Measurements from ENCODE around the gene PTBP1. TPM values are rescaled to one million over a fixed set of nuclear protein-coding genes. Genes with fewer than 3 reads are reported as not detected.
"Not testable (repeated sequence)": the region's sequence is repeated elsewhere in the genome, so short reads cannot be mapped to it uniquely, and the experiment has no call there.

The PTBP1 gene
- total RNA-seq, 2 donors from 2014 or later: 49.4 to 73.9 TPM

DNA sequence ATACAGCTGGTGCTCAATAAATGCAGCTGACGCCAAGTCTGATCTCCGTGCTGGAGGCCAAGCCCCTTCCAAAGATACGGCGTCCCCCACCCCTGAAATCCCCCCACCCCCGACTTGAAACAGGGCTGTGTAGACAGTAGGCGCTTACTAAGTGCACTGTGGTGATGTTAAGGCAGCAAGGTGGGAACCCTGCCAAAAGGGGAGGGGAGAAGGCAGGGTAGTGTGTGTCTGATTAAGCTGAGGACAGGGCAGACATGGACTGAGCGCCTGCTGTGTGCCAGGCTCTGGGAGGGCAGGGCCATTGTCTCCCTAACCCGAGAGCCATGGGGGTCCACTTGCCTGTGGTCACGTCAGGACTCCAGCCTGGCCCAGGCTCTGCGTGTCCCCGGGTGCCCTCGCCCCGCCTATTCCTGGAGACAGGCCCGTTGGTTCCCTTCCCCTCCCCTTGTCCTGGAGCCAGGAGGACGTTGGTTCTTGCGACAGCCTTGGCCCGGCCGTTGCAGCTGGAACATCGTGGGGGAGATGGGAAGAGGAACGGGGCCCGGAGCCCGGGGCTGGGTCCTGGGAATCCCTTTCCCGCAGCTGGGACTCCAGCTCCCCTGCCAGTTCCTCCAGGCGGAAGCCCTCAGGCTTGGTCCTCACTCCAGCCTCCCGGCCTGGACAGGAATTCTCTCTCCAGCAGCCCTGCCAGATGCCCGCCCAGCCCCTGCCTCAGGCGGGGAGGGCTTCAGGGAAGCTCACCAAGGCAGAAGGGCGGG, 53.1 kb downstream of the PTBP1 start:
- Histone ChIP-seq H3K9me3 (no peaks in the 10 kb centered on the region), H3K27me3 (peaks cover 0 to 5% of the 10 kb centered on the region in 2 donors), H3K4me1 (peaks cover 0 to 23% of the 10 kb centered on the region in 2 donors), H3K4me3 (peak overlapping the region in 1 of 2 donors; percentile 21), H3K36me3 (no peaks in the 10 kb centered on the region), H3K27ac (peak overlapping the region; percentile 68 to 84)
- TF ChIP-seq, protein P1, sequence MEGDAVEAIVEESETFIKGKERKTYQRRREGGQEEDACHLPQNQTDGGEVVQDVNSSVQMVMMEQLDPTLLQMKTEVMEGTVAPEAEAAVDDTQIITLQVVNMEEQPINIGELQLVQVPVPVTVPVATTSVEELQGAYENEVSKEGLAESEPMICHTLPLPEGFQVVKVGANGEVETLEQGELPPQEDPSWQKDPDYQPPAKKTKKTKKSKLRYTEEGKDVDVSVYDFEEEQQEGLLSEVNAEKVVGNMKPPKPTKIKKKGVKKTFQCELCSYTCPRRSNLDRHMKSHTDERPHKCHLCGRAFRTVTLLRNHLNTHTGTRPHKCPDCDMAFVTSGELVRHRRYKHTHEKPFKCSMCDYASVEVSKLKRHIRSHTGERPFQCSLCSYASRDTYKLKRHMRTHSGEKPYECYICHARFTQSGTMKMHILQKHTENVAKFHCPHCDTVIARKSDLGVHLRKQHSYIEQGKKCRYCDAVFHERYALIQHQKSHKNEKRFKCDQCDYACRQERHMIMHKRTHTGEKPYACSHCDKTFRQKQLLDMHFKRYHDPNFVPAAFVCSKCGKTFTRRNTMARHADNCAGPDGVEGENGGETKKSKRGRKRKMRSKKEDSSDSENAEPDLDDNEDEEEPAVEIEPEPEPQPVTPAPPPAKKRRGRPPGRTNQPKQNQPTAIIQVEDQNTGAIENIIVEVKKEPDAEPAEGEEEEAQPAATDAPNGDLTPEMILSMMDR (IDR thresholded peaks at IDR 0.05): no peak
- DNase-seq (ENCODE audit: low spot score): peak; percentile 95

DNA sequence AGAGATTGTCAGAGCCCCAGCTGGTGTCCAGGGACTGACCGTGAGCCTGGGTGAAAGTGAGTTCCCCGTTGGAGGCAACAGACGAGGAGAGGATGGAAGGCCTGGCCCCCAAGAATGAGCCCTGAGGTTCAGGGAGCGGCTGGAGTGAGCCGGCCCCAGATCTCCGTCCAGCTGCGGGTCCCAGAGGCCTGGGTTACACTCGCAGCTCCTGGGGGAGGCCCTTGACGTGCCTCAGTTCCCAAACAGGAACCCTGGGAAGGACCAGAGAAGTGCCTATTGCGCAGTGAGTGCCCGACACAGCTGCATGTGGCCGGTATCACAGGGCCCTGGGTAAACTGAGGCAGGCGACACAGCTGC, 53.7 kb downstream of the PTBP1 start:
- Histone ChIP-seq H3K4me3 (peak overlapping the region in 1 of 2 donors; percentile 21), H3K9me3 (no peaks in the 10 kb centered on the region), H3K4me1 (peaks cover 0 to 23% of the 10 kb centered on the region in 2 donors), H3K36me3 (no peaks in the 10 kb centered on the region), H3K27me3 (peaks cover 0 to 5% of the 10 kb centered on the region in 2 donors), H3K27ac (peak overlapping the region; percentile 68 to 84)
- TF ChIP-seq, protein P1 (IDR thresholded peaks at IDR 0.05): no peak
- DNase-seq (ENCODE audit: low spot score): no peak

DNA sequence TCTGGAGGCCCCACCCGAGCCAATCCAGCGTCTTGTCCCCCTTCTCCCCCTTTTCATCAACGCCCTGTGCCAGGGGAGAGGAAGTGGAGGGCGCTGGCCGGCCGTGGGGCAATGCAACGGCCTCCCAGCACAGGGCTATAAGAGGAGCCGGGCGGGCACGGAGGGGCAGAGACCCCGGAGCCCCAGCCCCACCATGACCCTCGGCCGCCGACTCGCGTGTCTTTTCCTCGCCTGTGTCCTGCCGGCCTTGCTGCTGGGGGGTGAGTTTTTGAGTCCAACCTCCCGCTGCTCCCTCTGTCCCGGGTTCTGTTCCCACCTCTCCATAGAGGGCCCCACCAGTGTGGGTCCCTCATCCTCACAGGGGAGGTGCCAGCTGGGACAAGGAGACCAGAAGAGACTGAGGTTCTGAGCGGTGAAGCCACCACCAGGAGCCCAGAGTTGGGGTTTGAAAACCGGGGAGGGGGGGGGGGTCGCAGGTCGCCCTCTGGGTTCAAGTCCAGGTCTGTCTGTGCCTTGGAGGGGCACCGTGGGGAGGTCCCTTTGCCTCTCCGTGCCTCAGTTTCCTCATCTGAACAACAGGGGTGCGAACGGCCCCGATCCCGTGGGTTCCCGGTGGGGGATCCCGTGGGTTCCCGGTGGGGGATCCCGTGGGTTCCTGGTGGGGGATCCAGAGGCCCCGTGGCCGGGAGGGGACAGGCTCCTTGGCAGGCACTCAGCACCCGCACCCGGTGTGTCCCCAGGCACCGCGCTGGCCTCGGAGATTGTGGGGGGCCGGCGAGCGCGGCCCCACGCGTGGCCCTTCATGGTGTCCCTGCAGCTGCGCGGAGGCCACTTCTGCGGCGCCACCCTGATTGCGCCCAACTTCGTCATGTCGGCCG, 55.1 kb downstream of the PTBP1 start, which contains the start of gene ELANE:
Gene ELANE, plus strand, starts transcription at position 168 of the 878 bp plus-strand sequence. Its CDS starts 26 bp downstream, at position 194.
- peak within 1 kb of the TSS; percentile 68 to 84 for H3K27ac ChIP-seq
- DNase-seq (ENCODE audit: low spot score): no peak
- H3K4me3 ChIP-seq: peak within 1 kb of the TSS in 1 of 2 donors; percentile 21
- H3K36me3 ChIP-seq: no peaks in the 10 kb centered on the region
- TF ChIP-seq, protein P1 (IDR thresholded peaks at IDR 0.05): no peak
- H3K27me3 ChIP-seq: peaks cover 0 to 5% of the 10 kb centered on the region in 2 donors
- H3K4me1 ChIP-seq: peaks cover 0 to 23% of the 10 kb centered on the region in 2 donors
- H3K9me3 ChIP-seq: no peaks in the 10 kb centered on the region

DNA sequence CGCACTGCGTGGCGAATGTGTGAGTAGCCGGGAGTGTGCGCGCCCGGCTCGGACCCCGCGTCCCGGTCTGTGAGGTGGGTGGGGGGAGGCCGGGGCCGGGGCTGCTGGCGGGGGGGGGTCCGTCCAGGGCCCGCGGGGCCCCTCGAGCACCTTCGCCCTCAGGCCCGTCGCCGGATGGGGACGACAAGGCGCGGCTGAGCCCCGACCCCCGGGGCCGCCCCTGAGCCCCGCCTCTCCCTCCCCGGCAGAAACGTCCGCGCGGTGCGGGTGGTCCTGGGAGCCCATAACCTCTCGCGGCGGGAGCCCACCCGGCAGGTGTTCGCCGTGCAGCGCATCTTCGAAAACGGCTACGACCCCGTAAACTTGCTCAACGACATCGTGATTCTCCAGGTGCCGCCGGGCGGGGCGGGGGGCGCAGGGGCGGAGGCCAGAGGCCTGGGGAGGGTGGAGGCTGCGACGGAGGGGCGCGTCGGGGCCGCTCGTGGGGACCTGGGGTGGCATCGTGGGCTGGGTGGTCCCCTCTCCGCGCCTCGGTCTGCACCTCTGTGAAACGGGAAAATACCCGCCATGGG, 55.8 kb downstream of the PTBP1 start:
- H3K4me3 ChIP-seq: no peak overlapping the region
- H3K36me3 ChIP-seq: no peaks in the 10 kb centered on the region
- no peaks in the 10 kb centered on the region for H3K9me3 ChIP-seq
- TF ChIP-seq, protein P1 (IDR thresholded peaks at IDR 0.05): no peak
- DNase-seq (ENCODE audit: low spot score): no peak
- H3K4me1 ChIP-seq: peaks cover 0 to 16% of the 10 kb centered on the region in 2 donors
- H3K27me3 ChIP-seq: peaks cover 0 to 5% of the 10 kb centered on the region in 2 donors
- no peak overlapping the region for H3K27ac ChIP-seq

DNA sequence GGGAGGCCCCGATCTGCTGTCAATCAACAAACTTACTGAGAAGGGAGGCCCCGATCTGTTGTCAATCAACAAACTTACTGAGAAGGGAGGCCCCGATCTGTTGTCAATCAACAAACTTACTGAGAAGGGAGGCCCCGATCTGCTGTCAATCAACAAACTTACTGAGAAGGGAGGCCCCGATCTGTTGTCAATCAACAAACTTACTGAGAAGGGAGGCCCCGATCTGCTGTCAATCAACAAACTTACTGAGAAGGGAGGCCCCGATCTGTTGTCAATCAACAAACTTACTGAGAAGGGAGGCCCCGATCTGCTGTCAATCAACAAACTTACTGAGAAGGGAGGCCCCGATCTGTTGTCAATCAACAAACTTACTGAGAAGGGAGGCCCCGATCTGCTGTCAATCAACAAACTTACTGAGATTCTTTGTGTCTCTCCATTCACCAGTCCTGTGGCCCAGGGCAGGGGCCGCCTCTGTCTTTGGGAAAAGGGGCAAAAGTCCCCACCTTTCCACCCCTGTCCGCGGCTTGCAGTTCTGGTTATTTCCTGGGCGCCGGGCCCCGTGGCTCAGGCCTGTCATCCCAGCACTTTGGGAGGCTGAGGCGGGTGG, 56.5 kb downstream of the PTBP1 start:
- H3K36me3 ChIP-seq; H3K9me3 ChIP-seq; H3K27me3 ChIP-seq; H3K27ac ChIP-seq; DNase-seq (ENCODE audit: low spot score); H3K4me3 ChIP-seq: not testable (repeated sequence)
- H3K4me1 ChIP-seq: peaks cover 0 to 12% of the 10 kb centered on the region in 2 donors

Data from right atrium auricular region (tissue), 2 donors.